ENCODE data around the gene SLC46A1.

GRCh38 chr17:28347261-28347891 is 58.6 kb downstream of the SLC46A1 start:
- TF ChIP-seq POLR2A (IDR thresholded peaks at IDR 0.05) (no peak), CTCF (IDR thresholded peaks at IDR 0.05) (no peak)

All from heart left ventricle (tissue), 13 donors.